Esophagus muscularis mucosa (tissue), 4 donors: ENCODE data around the gene PTCD1. TPM values are rescaled to one million over a fixed set of nuclear protein-coding genes. Genes with fewer than 3 reads are reported as not detected.
A peak's percentile ranks its signal among the peaks of the same experiment; 100 is the strongest.
"Not testable (repeated sequence)": the region's sequence is repeated elsewhere in the genome, so short reads cannot be mapped to it uniquely, and the experiment has no call there.

Experiments used
- DNase-seq: peaks from one replicate; pipeline ENCODE4 v3.0.0-alpha.2; 2017; ENCODE audit errors: extremely low spot score
- H3K27ac ChIP-seq, 4 donors: fragments of 200-600 bp; sonication (generic); replicated peaks in 1 of 4; 1 replicate in 3 of 4; 2 replicates in 1 of 4; pipeline ENCODE4 v1.5.1; 2016 to 2019; ENCODE audit warnings: mild to moderate bottlenecking in 1 of 4
- H3K27me3 ChIP-seq, 4 donors: fragments of 200-600 bp; sonication (generic); one replicate each; pipeline versions ENCODE4 v1.5.1 to v1.6.0; 2016 to 2019
- H3K36me3 ChIP-seq, 4 donors: fragments of 200-600 bp; sonication (generic); one replicate each; pipeline ENCODE4 v1.5.1; 2016 to 2019
- H3K4me1 ChIP-seq, 4 donors: fragments of 200-600 bp; sonication (generic); one replicate each; pipeline ENCODE4 v1.5.1; 2016 to 2019
- H3K4me3 ChIP-seq, 4 donors: fragments of 200-600 bp; sonication (generic); 1 replicate in 2 of 4; 2 replicates in 2 of 4; pipeline ENCODE4 v1.5.1; 2016 to 2019; ENCODE audit warnings: mild to moderate bottlenecking in 4 of 4, moderate library complexity in 1 of 4
- H3K9me3 ChIP-seq, 4 donors: fragments of 200-600 bp; sonication (generic); 1 replicate in 3 of 4; 2 replicates in 1 of 4; pipeline ENCODE4 v1.5.1; 2016 to 2019
- CTCF ChIP-seq, 3 experiments: fragments of 200-600 bp in 2 of 3; fragments of 450-650 bp in 1 of 3; sonication (generic) in 2 of 3; IDR thresholded peaks; one replicate each; pipeline ENCODE4 v1.5.1; 2017 to 2019; ENCODE audit warnings: antibody characterized with exemption in 3 of 3, mild to moderate bottlenecking in 2 of 3, moderate library complexity in 1 of 3
- EP300 ChIP-seq: sonication (generic); formaldehyde crosslinking; IDR thresholded peaks from one replicate; pipeline ENCODE4 v1.6.1; 2017; ENCODE audit warnings: antibody characterized with exemption
- POLR2A ChIP-seq: fragments of 450-650 bp; IDR thresholded peaks from one replicate; pipeline ENCODE4 v1.6.1; 2017; ENCODE audit warnings: antibody characterized with exemption, moderate library complexity, mild to moderate bottlenecking, low read depth
- POLR2AphosphoS5 ChIP-seq, 2 donors: sonication (generic); formaldehyde crosslinking; IDR thresholded peaks; one replicate each; pipeline ENCODE4 v1.6.1; 2017; ENCODE audit warnings: antibody characterized with exemption in 2 of 2
- WGBS: methylation state at CpG from one replicate; pipeline ENCODE4 v1.1.5; 2018; 5-methylcytosine and 5-hydroxymethylcytosine counted together
- intact Hi-C: fragments of 100-400 bp; cut with DNase I; formaldehyde crosslinking; loops from one replicate; pipeline ENCODE4 v1.15.1; 2023
- total RNA-seq, 4 donors: library from RNA; depleted of rRNA; stranded (reverse); fragments of >200 nt; gene quantifications; one replicate each; pipeline versions ENCODE4 v1.1.0 to v1.2.1, GENCODE V29; 2016

PTCD1 gene
- total RNA-seq, 4 donors from 2014 or later, result 5.3 to 10.2 (median 7.6) TPM

GRCh38 chr7:99389772-99390171 lies 48.8 kb downstream of the PTCD1 start:
- peaks cover 20 to 30% (median 24%) of the 10 kb centered on the region in 4 donors for H3K4me1 ChIP-seq
- intact Hi-C loops, result no loop called here
- WGBS, result 99% methylated on average over 10 of the region's 13 CpGs
- no peaks in the 10 kb centered on the region for H3K27me3 ChIP-seq
- TF ChIP-seq CTCF (IDR thresholded peaks at IDR 0.05), result no peak
- TF ChIP-seq POLR2AphosphoS5 (IDR thresholded peaks at IDR 0.05), result no peak
- no peak for TF ChIP-seq EP300
- no peak for TF ChIP-seq POLR2A
- H3K9me3 ChIP-seq, result no peaks in the 10 kb centered on the region
- no peak overlapping the region for H3K4me3 ChIP-seq
- H3K27ac ChIP-seq, result no peak overlapping the region
- peaks cover 23 to 82% (median 77%) of the 10 kb centered on the region in 4 donors for H3K36me3 ChIP-seq
- no peak for DNase-seq

GRCh38 chr7:99387912-99388311 lies 50.7 kb downstream of the PTCD1 start:
- intact Hi-C loops, result no loop called here
- no peak overlapping the region for H3K4me3 ChIP-seq
- peaks cover 10 to 19% (median 11%) of the 10 kb centered on the region in 4 donors for H3K4me1 ChIP-seq
- no peaks in the 10 kb centered on the region for H3K9me3 ChIP-seq
- H3K27me3 ChIP-seq, result no peaks in the 10 kb centered on the region
- 100% methylated on average over 1 of the region's 20 CpGs for WGBS
- TF ChIP-seq POLR2AphosphoS5 (IDR thresholded peaks at IDR 0.05), result no peak
- no peak for TF ChIP-seq EP300
- no peak for TF ChIP-seq POLR2A
- TF ChIP-seq CTCF (IDR thresholded peaks at IDR 0.05), result no peak
- H3K36me3 ChIP-seq, result peaks cover 23 to 71% (median 70%) of the 10 kb centered on the region in 4 donors
- H3K27ac ChIP-seq, result no peak overlapping the region
- DNase-seq, result no peak

- 86% methylated on average over 14 of the region's 14 CpGs for WGBS
- H3K27ac ChIP-seq, H3K4me3 ChIP-seq, H3K9me3 ChIP-seq, H3K27me3 ChIP-seq, DNase-seq, intact Hi-C loops: not testable (repeated sequence)
- Histone ChIP-seq H3K4me1 (peaks cover 4 to 12% (median 5%) of the 10 kb centered on the region in 4 donors), H3K36me3 (peaks cover 23 to 71% (median 69%) of the 10 kb centered on the region in 4 donors)
Observed at GRCh38 chr7:99387239-99387635, 51.4 kb downstream of the PTCD1 start.

- no peak for DNase-seq
- H3K36me3 ChIP-seq, result peaks cover 23 to 70% (median 65%) of the 10 kb centered on the region in 4 donors
- intact Hi-C loops, result no loop called here
- TF ChIP-seq CTCF (IDR thresholded peaks at IDR 0.05) (peak in 1 of 3 experiments; percentile 12), POLR2AphosphoS5 (IDR thresholded peaks at IDR 0.05) (no peak)
- WGBS, result 94% methylated on average over 7 of the region's 9 CpGs
- H3K4me3 ChIP-seq, result no peak overlapping the region
- peaks cover 1 to 11% (median 4%) of the 10 kb centered on the region in 4 donors for H3K4me1 ChIP-seq
- no peaks in the 10 kb centered on the region for H3K9me3 ChIP-seq
- H3K27me3 ChIP-seq, result no peaks in the 10 kb centered on the region
- H3K27ac ChIP-seq, result no peak overlapping the region
Observed at GRCh38 chr7:99386584-99387238, 51.9 kb downstream of the PTCD1 start.

- 40% methylated on average over 2 of the region's 8 CpGs for WGBS
- peaks cover 14 to 63% (median 58%) of the 10 kb centered on the region in 4 donors for H3K36me3 ChIP-seq
- peaks cover 12 to 22% (median 16%) of the 10 kb centered on the region in 4 donors for H3K4me1 ChIP-seq
- TF ChIP-seq POLR2A (no peak), CTCF (IDR thresholded peaks at IDR 0.05) (no peak), EP300 (no peak), POLR2AphosphoS5 (IDR thresholded peaks at IDR 0.05) (no peak)
- no peak overlapping the region for H3K4me3 ChIP-seq
- H3K9me3 ChIP-seq, result no peaks in the 10 kb centered on the region
- no peak overlapping the region for H3K27ac ChIP-seq
- H3K27me3 ChIP-seq, result no peaks in the 10 kb centered on the region
- no peak for DNase-seq
- intact Hi-C loops, result no loop called here
Observed at GRCh38 chr7:99385564-99385963, 53.0 kb downstream of the PTCD1 start.
